PC-9 (cell line): ENCODE results near the gene RNF223. TPM values are rescaled to one million over a fixed set of nuclear protein-coding genes. Genes with fewer than 3 reads are reported as not detected.

ENCODE experiments used
- BruUV-seq: library from RNA; stranded (reverse); fragments of 400-500 nt; replicated peaks from 2 replicates; lab custom pipeline; 2021; lab: Mats Ljungman, UMichigan
- CTCF ChIA-PET: fragments of 300-600 bp; sonication (Branson Sonifier 250); formaldehyde crosslinking; loops from one replicate; lab custom pipeline; 2022; ENCODE audit warnings: antibody characterized with exemption; lab: Charles Lee
- POLR2A ChIA-PET: fragments of 300-600 bp; sonication (Branson Sonifier 250); formaldehyde crosslinking; loops from one replicate; lab custom pipeline; 2022; ENCODE audit warnings: antibody characterized with exemption; ENCODE audit not compliant: unreplicated experiment; lab: Charles Lee
- DNase-seq, 2 experiments: peaks; one replicate each; pipeline versions ENCODE4 v3.0.0 to v3.0.0-alpha.2; 2015 to 2022; ENCODE audit warnings: mixed read lengths in 1 of 2
- H2AFZ ChIP-seq: fragments of 200-600 bp; sonication (generic); 2 replicates; pipeline ENCODE4 v1.8.1; 2017; ENCODE audit warnings: antibody characterized with exemption
- H3F3A ChIP-seq: fragments of 200-600 bp; sonication (generic); 2 replicates; pipeline ENCODE4 v1.8.1; 2017; ENCODE audit warnings: antibody characterized with exemption, mild to moderate bottlenecking, low read depth; ENCODE audit not compliant: insufficient read depth
- H3K27ac ChIP-seq: fragments of 200-600 bp; sonication (generic); 2 replicates; pipeline ENCODE4 v1.6.1; 2016; ENCODE audit warnings: mixed run types
- H3K27me3 ChIP-seq: fragments of 200-600 bp; sonication (generic); 2 replicates; pipeline ENCODE4 v1.6.1; 2016; ENCODE audit warnings: low read depth, mixed run types; ENCODE audit not compliant: insufficient read depth
- H3K36me3 ChIP-seq: fragments of 200-600 bp; sonication (generic); 2 replicates; pipeline ENCODE4 v1.6.1; 2016; ENCODE audit warnings: low read depth, mixed run types
- H3K4me1 ChIP-seq: fragments of 200-600 bp; sonication (generic); replicated peaks from 2 replicates; pipeline ENCODE4 v1.6.1; 2016; ENCODE audit warnings: mixed run types; ENCODE audit not compliant: insufficient read depth
- H3K4me2 ChIP-seq: fragments of 200-600 bp; sonication (generic); 2 replicates; pipeline ENCODE4 v1.6.1; 2017; ENCODE audit warnings: mixed run types
- H3K4me3 ChIP-seq: fragments of 200-600 bp; sonication (generic); 2 replicates; pipeline ENCODE4 v1.6.1; 2016; ENCODE audit warnings: mixed run types
- H3K79me2 ChIP-seq: fragments of 200-600 bp; sonication (generic); 2 replicates; pipeline ENCODE4 v1.6.1; 2017; ENCODE audit warnings: low read depth, mixed run types
- H3K9me2 ChIP-seq: fragments of 200-600 bp; sonication (generic); 2 replicates; pipeline ENCODE4 v1.8.1; 2017; ENCODE audit warnings: mild to moderate bottlenecking; ENCODE audit not compliant: insufficient read depth
- H3K9me3 ChIP-seq: fragments of 200-600 bp; sonication (generic); 2 replicates; pipeline ENCODE4 v1.8.1; 2016; ENCODE audit warnings: low read depth; ENCODE audit not compliant: insufficient read depth
- H4K20me1 ChIP-seq: fragments of 200-600 bp; sonication (generic); 2 replicates; pipeline ENCODE4 v1.8.1; 2017; ENCODE audit not compliant: insufficient read depth
- EZH2 ChIP-seq: fragments of 200-600 bp; sonication (generic); IDR thresholded peaks from 2 replicates; pipeline ENCODE4 v1.8.0; 2017; ENCODE audit warnings: antibody characterized with exemption, low read depth
- intact Hi-C: fragments of 100-400 bp; cut with micrococcal nuclease; formaldehyde crosslinking; loops from one replicate; pipeline ENCODE4 v1.10.0; 2022; ENCODE audit not compliant: unreplicated experiment
- total RNA-seq: library from RNA; stranded (reverse); gene quantifications from 2 replicates; pipeline ENCODE4 v1.2.3, GENCODE V29; 2021
- TF ChIP-seq, protein P1 (sequence below): fragments of 200-600 bp; sonication (generic); conservative IDR thresholded peaks from 2 replicates; pipeline ENCODE4 v1.6.1; 2017; ENCODE audit warnings: mixed run types, antibody characterized with exemption, mild to moderate bottlenecking, moderate library complexity

RNF223 gene
- total RNA-seq, 1 experiment from 2014 or later: 3.6 TPM

DNA sequence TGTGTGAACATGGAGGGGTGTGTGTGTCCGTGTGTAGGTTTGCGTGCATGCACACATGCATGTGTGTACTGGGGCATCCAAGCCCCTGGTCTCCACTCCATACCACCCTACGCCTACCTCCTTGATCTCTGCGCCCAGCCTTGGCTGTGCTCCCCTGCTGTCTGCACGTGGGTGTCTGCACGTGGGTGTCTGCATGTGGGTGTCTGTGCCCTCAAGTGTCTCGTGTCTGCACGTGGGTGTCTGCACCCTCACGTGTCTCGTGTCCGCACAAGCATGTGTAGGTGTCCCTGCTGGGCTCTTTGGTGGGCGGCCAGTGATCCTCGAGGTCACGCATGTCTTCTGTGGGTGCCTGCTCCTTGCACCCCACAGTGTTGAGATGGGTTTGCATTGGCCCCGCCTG lies 21.1 kb downstream of the RNF223 start:
- Histone ChIP-seq H3K27ac (no peak overlapping the region), H3K9me3 (no peaks in the 10 kb centered on the region), H3K4me3 (no peak overlapping the region), H3F3A (peaks cover 24% of the 10 kb centered on the region; the same call in 1 of the 2 replicates), H3K4me1 (peaks cover 2% of the 10 kb centered on the region; the same call in 1 of the 2 replicates), H2AFZ (no peak overlapping the region), H3K36me3 (no peaks in the 10 kb centered on the region), H3K9me2 (no peaks in the 10 kb centered on the region), H3K27me3 (no peaks in the 10 kb centered on the region), H3K4me2 (no peak overlapping the region), H4K20me1 (no peaks in the 10 kb centered on the region; the same call in 1 of the 2 replicates), H3K79me2 (no peaks in the 10 kb centered on the region)
- ChIA-PET POLR2A (no interaction called here), CTCF (no interaction called here)
- DNase-seq: no peak
- no TSS peak for BruUV-seq
- TF ChIP-seq, protein P1, sequence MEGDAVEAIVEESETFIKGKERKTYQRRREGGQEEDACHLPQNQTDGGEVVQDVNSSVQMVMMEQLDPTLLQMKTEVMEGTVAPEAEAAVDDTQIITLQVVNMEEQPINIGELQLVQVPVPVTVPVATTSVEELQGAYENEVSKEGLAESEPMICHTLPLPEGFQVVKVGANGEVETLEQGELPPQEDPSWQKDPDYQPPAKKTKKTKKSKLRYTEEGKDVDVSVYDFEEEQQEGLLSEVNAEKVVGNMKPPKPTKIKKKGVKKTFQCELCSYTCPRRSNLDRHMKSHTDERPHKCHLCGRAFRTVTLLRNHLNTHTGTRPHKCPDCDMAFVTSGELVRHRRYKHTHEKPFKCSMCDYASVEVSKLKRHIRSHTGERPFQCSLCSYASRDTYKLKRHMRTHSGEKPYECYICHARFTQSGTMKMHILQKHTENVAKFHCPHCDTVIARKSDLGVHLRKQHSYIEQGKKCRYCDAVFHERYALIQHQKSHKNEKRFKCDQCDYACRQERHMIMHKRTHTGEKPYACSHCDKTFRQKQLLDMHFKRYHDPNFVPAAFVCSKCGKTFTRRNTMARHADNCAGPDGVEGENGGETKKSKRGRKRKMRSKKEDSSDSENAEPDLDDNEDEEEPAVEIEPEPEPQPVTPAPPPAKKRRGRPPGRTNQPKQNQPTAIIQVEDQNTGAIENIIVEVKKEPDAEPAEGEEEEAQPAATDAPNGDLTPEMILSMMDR: no peak
- no peak for TF ChIP-seq EZH2
- intact Hi-C loops: no loop called here

DNA sequence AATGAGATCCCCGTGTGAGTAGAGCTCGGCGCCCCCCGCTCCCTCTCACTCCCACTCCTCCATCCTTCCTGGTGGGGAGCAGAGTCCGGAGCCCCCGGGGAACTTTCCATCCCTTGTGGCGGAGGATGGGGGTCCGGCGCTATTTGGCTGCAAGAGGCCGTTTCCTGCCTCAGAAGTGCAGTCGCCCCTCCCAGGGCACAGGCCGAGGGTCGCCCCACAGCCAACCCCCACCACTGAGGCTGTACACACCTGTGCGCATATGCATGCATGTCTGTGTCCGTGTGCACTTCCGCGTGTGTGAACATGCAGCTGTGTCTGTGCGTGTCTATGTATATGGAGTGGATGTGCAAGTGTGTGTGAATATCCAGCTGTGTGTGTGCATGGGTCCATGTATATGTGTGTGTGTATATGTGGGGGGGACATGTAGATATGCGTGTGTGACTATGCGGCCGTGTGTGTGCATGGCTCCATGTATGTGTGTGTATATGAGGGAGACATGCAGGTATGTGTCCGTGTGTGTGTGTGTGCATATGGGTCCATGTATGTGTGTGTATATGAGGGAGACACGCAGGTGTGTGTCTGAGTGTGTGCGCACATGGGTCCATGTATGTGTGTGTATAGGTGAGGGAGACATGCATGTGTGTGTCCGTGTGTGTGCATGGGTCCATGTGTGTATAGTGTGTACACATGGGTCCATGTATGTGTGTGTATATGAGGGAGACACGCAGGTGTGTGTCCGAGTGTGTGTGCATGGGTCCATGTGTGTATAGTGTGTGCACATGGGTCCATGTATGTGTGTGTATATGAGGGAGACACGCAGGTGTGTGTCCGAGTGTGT lies 21.9 kb downstream of the RNF223 start:
- Histone ChIP-seq H3K9me3 (no peaks in the 10 kb centered on the region), H3K79me2 (no peaks in the 10 kb centered on the region), H2AFZ (no peak overlapping the region), H3K4me2 (no peak overlapping the region), H4K20me1 (no peaks in the 10 kb centered on the region; the same call in 1 of the 2 replicates), H3K36me3 (no peaks in the 10 kb centered on the region), H3K27ac (no peak overlapping the region), H3K4me3 (no peak overlapping the region), H3K27me3 (no peaks in the 10 kb centered on the region), H3K4me1 (no peaks in the 10 kb centered on the region), H3K9me2 (no peaks in the 10 kb centered on the region), H3F3A (peaks cover 17% of the 10 kb centered on the region; the same call in 1 of the 2 replicates)
- DNase-seq: no peak
- no TSS peak for BruUV-seq
- ChIA-PET POLR2A (no interaction called here), CTCF (no interaction called here)
- intact Hi-C loops: no loop called here
- TF ChIP-seq, protein P1: no peak
- no peak for TF ChIP-seq EZH2

DNA sequence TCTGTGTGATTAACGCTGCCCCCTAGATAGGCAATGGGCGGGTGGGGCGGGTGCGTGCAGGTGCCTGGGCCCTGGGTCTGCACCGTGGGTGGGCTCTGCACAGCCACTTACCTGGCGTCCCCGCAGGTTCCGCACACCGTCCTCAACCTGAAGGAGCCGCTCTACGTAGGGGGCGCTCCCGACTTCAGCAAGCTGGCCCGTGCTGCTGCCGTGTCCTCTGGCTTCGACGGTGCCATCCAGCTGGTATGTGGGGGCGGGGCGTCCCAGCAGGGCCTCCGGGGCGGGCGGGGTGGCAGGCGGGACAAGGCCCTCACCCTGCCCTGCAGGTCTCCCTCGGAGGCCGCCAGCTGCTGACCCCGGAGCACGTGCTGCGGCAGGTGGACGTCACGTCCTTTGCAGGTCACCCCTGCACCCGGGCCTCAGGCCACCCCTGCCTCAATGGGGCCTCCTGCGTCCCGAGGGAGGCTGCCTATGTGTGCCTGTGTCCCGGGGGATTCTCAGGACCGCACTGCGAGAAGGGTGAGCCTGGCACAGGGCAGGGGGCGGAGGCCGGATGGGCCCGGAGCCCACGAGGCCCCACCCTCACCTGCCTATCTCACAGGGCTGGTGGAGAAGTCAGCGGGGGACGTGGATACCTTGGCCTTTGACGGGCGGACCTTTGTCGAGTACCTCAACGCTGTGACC lies 22.8 kb downstream of the RNF223 start:
- BruUV-seq: no TSS peak
- intact Hi-C loops: no loop called here
- Histone ChIP-seq H3K4me2 (no peak overlapping the region), H3K9me3 (no peaks in the 10 kb centered on the region), H2AFZ (no peak overlapping the region), H3K4me3 (no peak overlapping the region), H3K4me1 (no peaks in the 10 kb centered on the region), H3K27me3 (no peaks in the 10 kb centered on the region), H3K36me3 (no peaks in the 10 kb centered on the region), H3K27ac (no peak overlapping the region), H3F3A (peaks cover 11% of the 10 kb centered on the region; the same call in 1 of the 2 replicates), H3K79me2 (no peaks in the 10 kb centered on the region), H3K9me2 (no peaks in the 10 kb centered on the region), H4K20me1 (no peaks in the 10 kb centered on the region; the same call in 1 of the 2 replicates)
- TF ChIP-seq EZH2: no peak
- TF ChIP-seq, protein P1: no peak
- no peak for DNase-seq
- POLR2A ChIA-PET: no interaction called here
- CTCF ChIA-PET: no interaction called here
